ENCODE results near the gene TNFRSF11A.

The TNFRSF11A gene

DNA sequence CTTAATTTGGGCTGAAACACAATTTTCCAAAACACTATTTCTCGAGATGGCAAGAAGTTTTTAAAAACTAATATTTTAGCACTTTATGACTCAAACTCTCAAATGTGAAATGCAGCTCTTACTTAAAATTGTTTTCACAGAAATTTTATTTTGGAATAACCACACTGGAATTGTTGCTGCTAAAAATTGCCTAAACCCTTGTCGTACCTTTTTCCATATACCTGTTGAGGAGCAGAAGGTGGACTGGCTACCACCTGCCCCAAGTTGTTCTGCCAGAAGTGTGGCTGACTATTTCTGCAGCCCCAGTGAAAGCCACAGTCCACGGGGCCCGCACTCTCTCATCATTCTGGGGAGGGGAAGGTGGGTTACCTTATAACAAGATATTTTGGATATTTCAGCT lies 23.4 kb downstream of the TNFRSF11A start:
- Mint-ChIP-seq H3K27me3 (no peaks in the 10 kb centered on the region), H3K36me3 (no peaks in the 10 kb centered on the region), H3K27ac (no peak overlapping the region)

DNA sequence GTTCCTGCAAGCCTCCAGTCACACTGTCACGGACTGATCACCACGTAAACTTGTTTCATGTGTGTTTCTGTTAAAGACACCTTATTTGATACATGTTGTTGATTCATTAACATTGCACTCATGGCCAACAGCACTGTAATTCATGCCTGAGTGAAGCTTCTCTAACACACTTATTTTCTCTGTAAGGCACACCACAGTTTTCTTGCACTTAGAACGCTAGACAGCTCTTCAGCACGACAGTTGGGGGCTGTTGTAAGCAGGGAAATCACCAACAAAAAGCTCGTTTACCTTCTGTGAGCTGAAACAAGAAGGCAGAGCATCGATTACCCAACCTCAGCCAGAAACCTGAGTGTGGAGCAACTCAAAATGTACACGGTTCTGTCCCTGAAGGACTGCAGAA lies 28.1 kb downstream of the TNFRSF11A start:
- H3K27ac Mint-ChIP-seq, result no peak overlapping the region
- no peaks in the 10 kb centered on the region for H3K9me3 Mint-ChIP-seq
- H3K36me3 Mint-ChIP-seq, result no peaks in the 10 kb centered on the region
- no peaks in the 10 kb centered on the region for H3K4me1 Mint-ChIP-seq
- H3K27me3 Mint-ChIP-seq, result no peaks in the 10 kb centered on the region
- no peak overlapping the region for H3K4me3 Mint-ChIP-seq

More for the DNA sequence above, 23.4 kb downstream of the TNFRSF11A start:
- no peaks in the 10 kb centered on the region for H3K9me3 Mint-ChIP-seq
- H3K4me3 Mint-ChIP-seq, result no peak overlapping the region
- H3K4me1 Mint-ChIP-seq, result no peaks in the 10 kb centered on the region

DNA sequence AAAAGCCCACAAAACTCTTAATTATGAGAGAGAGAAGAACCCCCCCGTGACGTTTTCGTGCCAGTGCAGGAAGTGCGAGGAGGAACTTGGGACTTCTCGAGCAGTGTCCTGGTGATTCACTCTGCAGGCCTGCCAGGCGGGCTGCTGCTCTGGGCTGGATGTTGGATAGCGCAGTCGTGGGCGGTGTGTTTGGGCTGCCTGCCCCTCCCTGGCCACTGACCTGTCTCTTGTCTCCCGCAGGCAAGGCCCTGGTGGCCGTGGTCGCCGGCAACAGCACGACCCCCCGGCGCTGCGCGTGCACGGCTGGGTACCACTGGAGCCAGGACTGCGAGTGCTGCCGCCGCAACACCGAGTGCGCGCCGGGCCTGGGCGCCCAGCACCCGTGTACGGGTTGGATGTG lies 29.0 kb downstream of the TNFRSF11A start:
- Mint-ChIP-seq H3K4me3 (no peak overlapping the region), H3K27me3 (no peaks in the 10 kb centered on the region), H3K36me3 (no peaks in the 10 kb centered on the region), H3K9me3 (no peaks in the 10 kb centered on the region), H3K4me1 (no peaks in the 10 kb centered on the region), H3K27ac (no peak overlapping the region)

GRCh38 chr18:62357079-62357719 lies 32.1 kb downstream of the TNFRSF11A start:
- no peak overlapping the region for H3K4me3 Mint-ChIP-seq
- no peaks in the 10 kb centered on the region for H3K36me3 Mint-ChIP-seq
- no peaks in the 10 kb centered on the region for H3K4me1 Mint-ChIP-seq
- H3K9me3 Mint-ChIP-seq, result no peaks in the 10 kb centered on the region
- H3K27ac Mint-ChIP-seq, result no peak overlapping the region
- no peaks in the 10 kb centered on the region for H3K27me3 Mint-ChIP-seq

DNA sequence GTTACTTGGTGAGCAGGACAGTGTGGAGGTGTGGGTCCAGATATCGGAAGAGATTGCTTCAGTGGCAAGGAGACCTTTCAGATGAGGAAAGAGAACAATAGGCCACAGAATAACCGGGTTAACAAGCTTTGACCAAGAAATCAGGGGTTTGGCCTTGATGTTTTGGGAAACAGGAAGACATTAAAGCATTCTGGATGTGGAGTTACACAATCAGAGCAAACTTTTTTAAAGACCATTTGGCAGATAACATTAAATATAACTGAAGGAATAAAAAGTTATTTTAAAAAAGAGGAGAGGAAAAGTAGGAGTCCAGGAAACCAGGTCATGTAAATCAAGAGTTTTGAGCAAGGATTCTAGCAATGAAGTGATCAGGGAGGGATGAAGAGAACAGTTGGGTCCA lies 35.7 kb downstream of the TNFRSF11A start:
- Mint-ChIP-seq H3K4me3 (no peak overlapping the region), H3K9me3 (no peaks in the 10 kb centered on the region), H3K4me1 (no peaks in the 10 kb centered on the region), H3K36me3 (peaks cover 2% of the 10 kb centered on the region), H3K27ac (no peak overlapping the region), H3K27me3 (no peaks in the 10 kb centered on the region)

DNA sequence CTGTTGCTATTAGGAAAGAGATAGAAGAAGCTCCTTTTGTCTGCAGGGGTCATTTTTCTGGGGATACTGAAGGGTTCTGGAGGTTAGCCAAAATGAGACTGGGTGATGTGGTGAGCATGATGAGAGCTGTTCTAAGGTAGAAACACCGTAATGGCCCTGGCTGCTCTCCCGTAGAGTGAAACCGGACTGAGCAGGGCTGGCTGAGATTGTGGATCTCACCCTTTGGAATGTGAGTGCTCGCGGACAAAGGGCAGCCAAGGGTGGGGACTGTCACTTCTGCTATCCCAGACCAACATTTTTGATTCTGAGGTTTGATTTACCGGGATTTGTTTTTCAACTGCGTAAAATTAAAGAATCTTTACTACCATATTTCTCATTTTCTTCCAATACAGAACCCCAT lies 36.2 kb downstream of the TNFRSF11A start:
- H3K4me3 Mint-ChIP-seq, result no peak overlapping the region
- H3K27ac Mint-ChIP-seq, result no peak overlapping the region
- peaks cover 2% of the 10 kb centered on the region for H3K36me3 Mint-ChIP-seq
- H3K4me1 Mint-ChIP-seq, result no peaks in the 10 kb centered on the region
- no peaks in the 10 kb centered on the region for H3K9me3 Mint-ChIP-seq
- no peaks in the 10 kb centered on the region for H3K27me3 Mint-ChIP-seq

GRCh38 chr18:62364558-62364957 lies 39.4 kb downstream of the TNFRSF11A start:
- no peaks in the 10 kb centered on the region for H3K4me1 Mint-ChIP-seq
- no peak overlapping the region for H3K4me3 Mint-ChIP-seq
- H3K27ac Mint-ChIP-seq, result no peak overlapping the region
- H3K27me3 Mint-ChIP-seq, result no peaks in the 10 kb centered on the region
- peaks cover 2% of the 10 kb centered on the region for H3K36me3 Mint-ChIP-seq
- H3K9me3 Mint-ChIP-seq, result no peaks in the 10 kb centered on the region

DNA sequence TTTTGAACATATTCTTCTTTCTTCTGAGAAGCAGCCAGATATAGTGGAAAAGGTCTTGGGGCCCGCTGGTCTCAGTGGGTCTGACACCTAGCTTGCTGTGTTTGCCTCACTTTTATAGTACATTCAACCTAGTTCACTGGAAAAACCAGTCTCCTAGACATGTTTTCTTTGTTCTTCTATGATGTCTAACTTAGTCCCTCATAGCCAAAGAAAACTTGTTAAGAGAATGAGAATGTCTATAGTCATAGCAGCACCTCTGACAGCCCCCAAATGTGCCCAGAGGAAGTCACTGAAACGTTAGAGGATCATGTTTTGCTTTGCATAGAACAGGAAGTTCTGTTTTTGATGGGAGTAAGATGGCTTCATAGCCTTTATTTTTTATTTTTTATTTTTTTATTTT lies 40.3 kb downstream of the TNFRSF11A start:
- Mint-ChIP-seq H3K4me1 (no peaks in the 10 kb centered on the region), H3K27me3 (no peaks in the 10 kb centered on the region), H3K36me3 (peaks cover 2% of the 10 kb centered on the region), H3K9me3 (no peaks in the 10 kb centered on the region), H3K4me3 (no peak overlapping the region), H3K27ac (no peak overlapping the region)

GRCh38 chr18:62366992-62367391 lies 41.9 kb downstream of the TNFRSF11A start:
- Mint-ChIP-seq H3K27ac (no peak overlapping the region), H3K9me3 (no peaks in the 10 kb centered on the region), H3K4me1 (no peaks in the 10 kb centered on the region), H3K36me3 (peaks cover 2% of the 10 kb centered on the region), H3K4me3 (no peak overlapping the region), H3K27me3 (no peaks in the 10 kb centered on the region)

DNA sequence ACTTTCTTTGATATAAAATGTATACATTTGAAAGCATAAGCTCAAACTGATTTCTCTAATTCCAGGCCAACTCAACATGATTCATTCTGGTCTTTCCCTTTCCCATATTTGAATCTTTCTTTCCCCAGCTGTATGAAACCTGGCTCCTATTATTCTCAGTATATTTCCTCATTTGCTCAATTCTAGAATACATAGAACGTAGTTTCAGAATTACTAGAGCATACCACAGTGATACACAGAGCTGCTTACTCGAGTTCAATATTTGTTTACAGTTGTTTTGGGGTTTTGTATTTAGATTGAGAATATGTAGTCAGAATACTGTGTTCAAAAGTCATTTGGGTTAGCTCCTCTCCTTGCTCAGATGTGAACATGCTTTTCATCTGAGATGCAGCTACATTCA lies 43.0 kb downstream of the TNFRSF11A start:
- H3K36me3 Mint-ChIP-seq, result peaks cover 2% of the 10 kb centered on the region
- no peaks in the 10 kb centered on the region for H3K4me1 Mint-ChIP-seq
- H3K27me3 Mint-ChIP-seq, result no peaks in the 10 kb centered on the region
- H3K4me3 Mint-ChIP-seq, result no peak overlapping the region
- H3K9me3 Mint-ChIP-seq, result no peaks in the 10 kb centered on the region
- no peak overlapping the region for H3K27ac Mint-ChIP-seq

DNA sequence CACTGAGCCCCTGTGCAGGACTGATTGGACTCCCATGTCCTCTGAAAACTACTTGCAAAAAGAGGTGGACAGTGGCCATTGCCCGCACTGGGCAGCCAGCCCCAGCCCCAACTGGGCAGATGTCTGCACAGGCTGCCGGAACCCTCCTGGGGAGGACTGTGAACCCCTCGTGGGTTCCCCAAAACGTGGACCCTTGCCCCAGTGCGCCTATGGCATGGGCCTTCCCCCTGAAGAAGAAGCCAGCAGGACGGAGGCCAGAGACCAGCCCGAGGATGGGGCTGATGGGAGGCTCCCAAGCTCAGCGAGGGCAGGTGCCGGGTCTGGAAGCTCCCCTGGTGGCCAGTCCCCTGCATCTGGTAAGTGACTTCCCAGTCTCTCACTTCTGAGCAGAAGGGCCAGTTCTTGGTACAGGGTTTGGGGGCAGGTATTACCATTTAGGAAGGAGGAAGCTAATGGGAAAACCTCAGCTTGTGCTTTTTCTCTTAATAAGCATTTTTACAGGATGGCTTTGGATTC lies 44.1 kb downstream of the TNFRSF11A start:
- H3K27ac Mint-ChIP-seq, result no peak overlapping the region
- H3K9me3 Mint-ChIP-seq, result no peaks in the 10 kb centered on the region
- H3K4me3 Mint-ChIP-seq, result no peak overlapping the region
- no peaks in the 10 kb centered on the region for H3K4me1 Mint-ChIP-seq
- no peaks in the 10 kb centered on the region for H3K36me3 Mint-ChIP-seq
- no peaks in the 10 kb centered on the region for H3K27me3 Mint-ChIP-seq

DNA sequence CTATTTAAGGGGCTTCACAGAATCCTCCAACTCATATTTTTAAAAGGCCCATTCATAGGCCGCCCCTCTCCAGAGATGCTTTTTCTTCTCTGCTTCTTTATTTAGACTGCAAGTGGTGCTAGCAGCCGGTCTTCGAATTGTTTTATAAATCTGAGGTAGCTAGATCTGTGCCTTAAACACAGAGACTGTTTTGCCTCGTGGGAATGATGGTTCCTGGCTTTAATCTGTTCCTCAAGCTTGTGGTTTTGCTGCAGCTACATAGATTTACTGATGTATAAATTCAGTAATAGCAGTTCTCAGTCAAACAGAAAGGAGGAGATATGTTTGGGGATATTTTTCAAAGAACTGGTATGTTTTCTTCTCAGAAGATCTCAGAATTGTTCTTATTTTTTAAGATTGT lies 45.3 kb downstream of the TNFRSF11A start:
- Mint-ChIP-seq H3K27ac (no peak overlapping the region), H3K9me3 (no peaks in the 10 kb centered on the region), H3K4me3 (no peak overlapping the region), H3K27me3 (no peaks in the 10 kb centered on the region), H3K36me3 (no peaks in the 10 kb centered on the region), H3K4me1 (no peaks in the 10 kb centered on the region)

- Mint-ChIP-seq H3K27me3 (no peaks in the 10 kb centered on the region), H3K36me3 (no peaks in the 10 kb centered on the region), H3K4me1 (no peaks in the 10 kb centered on the region), H3K27ac (no peak overlapping the region), H3K9me3 (no peaks in the 10 kb centered on the region), H3K4me3 (no peak overlapping the region)
These were observed 46.3 kb downstream of the TNFRSF11A start for GRCh38 chr18:62371436-62371835.

GRCh38 chr18:62372156-62372555 lies 47.0 kb downstream of the TNFRSF11A start:
- Mint-ChIP-seq H3K27ac (no peak overlapping the region), H3K36me3 (no peaks in the 10 kb centered on the region), H3K27me3 (no peaks in the 10 kb centered on the region), H3K9me3 (no peaks in the 10 kb centered on the region), H3K4me1 (no peaks in the 10 kb centered on the region), H3K4me3 (no peak overlapping the region)

DNA sequence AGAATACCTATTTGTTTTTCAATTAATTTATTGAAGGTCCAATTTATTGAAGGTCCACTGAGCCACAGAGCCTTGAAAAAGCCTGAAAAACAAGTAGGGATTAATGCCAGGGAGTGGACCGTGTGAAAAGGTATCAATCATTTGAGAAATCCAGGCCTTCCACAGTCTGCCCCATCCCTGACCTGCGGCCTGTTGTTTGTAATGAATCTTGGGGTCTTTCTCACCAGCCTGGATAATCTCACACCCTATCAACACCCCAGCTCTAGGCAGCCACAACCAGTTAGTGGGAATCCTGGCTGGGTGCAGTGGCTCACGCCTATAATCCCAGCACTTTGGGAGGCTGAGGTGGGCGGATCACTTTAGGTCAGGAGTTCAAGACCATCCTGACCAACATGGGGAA lies 47.8 kb downstream of the TNFRSF11A start:
- Mint-ChIP-seq H3K4me1 (no peaks in the 10 kb centered on the region), H3K27ac (no peak overlapping the region), H3K27me3 (no peaks in the 10 kb centered on the region)

GRCh38 chr18:62374410-62374965 lies 49.4 kb downstream of the TNFRSF11A start:
- Mint-ChIP-seq H3K4me1 (no peaks in the 10 kb centered on the region), H3K27ac (no peak overlapping the region), H3K36me3 (no peaks in the 10 kb centered on the region), H3K4me3 (no peak overlapping the region), H3K27me3 (no peaks in the 10 kb centered on the region), H3K9me3 (no peaks in the 10 kb centered on the region)

More for the DNA sequence above, 47.8 kb downstream of the TNFRSF11A start:
- no peaks in the 10 kb centered on the region for H3K36me3 Mint-ChIP-seq
- no peaks in the 10 kb centered on the region for H3K9me3 Mint-ChIP-seq
- no peak overlapping the region for H3K4me3 Mint-ChIP-seq

All from activated naive CD4-positive, alpha-beta T cell treated with anti-CD3 and anti-CD28 coated beads, Interleukin-2, amount 50 U/mL, for 24 hours (primary cell).